Adrenal gland (tissue), 5 donors: ENCODE measurements around the gene MAP4K1.

Source experiments
- CTCF ChIP-seq, 6 experiments: fragments of 450-650 bp in 4 of 6; fragments of 200-600 bp in 2 of 6; sonication (generic) in 1 of 6; IDR thresholded peaks; 1 replicate in 5 of 6; 2 replicates in 1 of 6; pipeline versions ENCODE4 v1.5.1 to v1.8.0; 2016 to 2021; ENCODE audit warnings: antibody characterized with exemption in 6 of 6, mild to moderate bottlenecking in 2 of 6, moderate library complexity in 1 of 6
- POLR2A ChIP-seq, 2 donors: fragments of 450-650 bp; IDR thresholded peaks; one replicate each; pipeline ENCODE4 v1.6.1; 2017; ENCODE audit warnings: antibody characterized with exemption in 2 of 2, mild to moderate bottlenecking in 2 of 2, moderate library complexity in 1 of 2
- donor health status: DM: no; HTN: no; CAD: no.

- TF ChIP-seq CTCF (IDR thresholded peaks at IDR 0.05) (no peak), POLR2A (IDR thresholded peaks at IDR 0.05) (no peak)
Observed at GRCh38 chr19:38539751-38540150, 78.0 kb downstream of the MAP4K1 start.
